GM21447 (cell line): ENCODE data around the gene SOX13.
"Not testable (repeated sequence)": the region's sequence is repeated elsewhere in the genome, so short reads cannot be mapped to it uniquely, and the experiment has no call there.

Source experiments
- ATAC-seq: cut with Tn5 transposase; IDR thresholded peaks from one replicate; pipeline ENCODE4 v1.9.1; 2021; ENCODE audit not compliant: unreplicated experiment

Gene SOX13

DNA sequence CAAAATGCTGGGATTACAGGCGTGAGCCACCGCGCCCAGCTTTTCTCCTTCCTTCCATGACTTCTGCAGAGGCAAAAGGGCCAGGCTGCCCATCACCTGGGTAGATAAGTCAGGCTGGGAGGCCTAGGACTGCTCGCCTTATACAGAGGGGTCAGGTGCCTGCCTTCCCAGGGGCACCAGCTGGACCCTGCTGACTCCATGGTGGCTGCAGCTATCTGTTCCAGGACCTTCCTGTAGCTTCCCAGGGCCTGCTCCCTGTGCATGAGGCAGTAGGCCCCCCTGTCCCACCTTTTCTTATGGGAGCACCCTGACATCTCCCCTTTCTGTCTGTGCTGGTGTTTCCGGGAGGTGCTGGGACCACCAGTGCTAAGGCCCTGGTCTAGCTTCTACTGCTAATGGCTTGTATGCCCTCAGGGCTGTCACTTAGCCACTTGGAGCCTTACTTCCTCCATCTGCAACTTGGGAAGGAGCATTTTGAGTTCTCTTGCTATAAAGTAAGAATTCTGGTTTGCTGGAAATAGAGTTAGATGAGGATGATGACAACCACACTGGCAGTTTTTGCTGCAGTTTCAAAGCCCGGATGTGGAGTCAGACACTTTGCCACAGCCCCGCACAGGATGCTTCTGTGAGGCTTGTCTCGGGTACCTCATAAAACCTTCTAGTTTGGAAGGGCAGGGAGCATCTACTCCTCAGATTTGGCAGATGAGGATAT lies 14.4 kb downstream of the SOX13 start:
- no peak for ATAC-seq

DNA sequence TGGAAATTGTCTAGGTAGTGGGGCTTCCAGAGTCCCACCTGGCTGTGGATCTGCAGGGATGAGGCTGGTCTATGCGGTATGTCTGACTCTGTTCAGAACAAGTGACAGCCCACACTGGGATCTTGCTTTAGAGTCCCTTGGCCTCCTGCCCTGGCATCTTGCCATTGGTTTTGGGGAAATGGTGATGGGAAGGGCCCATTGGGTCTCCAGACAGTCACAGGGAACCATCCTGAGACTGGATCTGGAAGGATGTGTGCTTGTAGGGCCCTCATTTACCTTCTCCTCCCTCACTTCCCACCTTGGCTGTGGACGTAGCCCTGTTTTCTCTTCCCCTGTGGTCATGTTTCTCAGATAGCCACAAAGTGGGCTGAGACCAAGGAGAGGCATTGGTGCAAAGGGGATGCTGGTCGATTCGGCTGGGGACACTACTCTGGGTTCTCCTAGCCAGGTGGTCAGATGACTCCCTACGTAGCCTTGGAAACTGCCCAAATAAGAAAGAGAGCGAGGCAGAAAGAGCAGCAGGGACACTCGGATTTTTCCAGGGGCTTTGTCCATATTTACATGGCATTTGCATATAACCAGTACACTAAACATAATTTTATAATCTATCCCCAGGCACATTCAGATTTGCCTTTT lies 15.1 kb downstream of the SOX13 start:
- no peak for ATAC-seq

DNA sequence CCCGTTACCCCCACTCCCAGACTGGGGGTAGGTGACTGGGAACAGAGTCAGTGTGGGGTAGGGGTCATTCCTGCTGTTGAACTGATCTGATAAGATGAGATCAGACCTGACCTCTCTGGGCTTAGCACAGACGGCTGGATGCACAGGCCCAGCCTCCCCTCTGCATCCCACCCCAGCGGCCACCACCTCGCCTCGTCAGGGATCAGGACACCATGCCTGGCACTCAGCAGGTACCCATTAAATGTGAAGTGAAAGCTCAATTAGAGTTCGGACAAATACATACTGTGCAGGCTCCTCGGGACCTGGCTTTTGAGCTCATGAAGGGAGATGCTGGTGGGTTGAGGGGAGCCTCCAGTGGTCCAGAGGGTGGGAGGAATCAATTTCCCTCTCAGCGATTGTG lies 15.7 kb downstream of the SOX13 start:
- no peak for ATAC-seq

DNA sequence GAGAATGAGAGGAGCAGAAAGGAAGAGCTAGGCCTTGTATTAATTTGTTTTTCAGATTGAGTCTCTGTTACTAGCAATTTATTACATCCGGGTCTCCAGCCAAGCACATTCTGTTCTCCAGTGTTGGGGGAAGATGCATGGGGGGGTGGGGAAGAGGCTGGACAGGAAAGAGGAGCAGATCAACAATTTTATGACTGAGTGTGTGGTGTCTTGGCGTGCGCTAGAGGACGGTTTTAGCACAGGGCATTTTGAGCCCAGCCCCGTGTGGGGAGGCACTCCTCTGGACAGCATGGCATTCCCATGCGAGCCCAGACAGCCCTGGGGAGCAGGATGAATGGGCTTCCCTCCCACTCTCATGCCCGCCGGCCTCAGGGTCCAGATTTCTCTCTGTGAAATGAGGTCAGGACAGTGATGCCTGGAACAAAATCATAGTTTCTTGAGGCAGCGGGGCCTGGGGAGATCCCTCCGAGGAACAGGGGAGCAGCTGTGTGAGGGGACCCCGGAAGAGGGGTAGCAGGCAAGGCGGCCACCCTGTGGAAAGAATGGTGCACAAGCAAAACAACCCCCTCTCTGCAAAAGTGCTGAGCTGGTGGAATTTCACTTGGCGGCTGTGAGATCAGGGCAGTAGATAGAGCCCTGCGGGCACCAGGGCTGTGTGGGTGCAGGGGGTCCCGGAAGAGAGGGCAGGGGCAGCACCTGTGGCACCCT lies 16.3 kb downstream of the SOX13 start:
- no peak for ATAC-seq

DNA sequence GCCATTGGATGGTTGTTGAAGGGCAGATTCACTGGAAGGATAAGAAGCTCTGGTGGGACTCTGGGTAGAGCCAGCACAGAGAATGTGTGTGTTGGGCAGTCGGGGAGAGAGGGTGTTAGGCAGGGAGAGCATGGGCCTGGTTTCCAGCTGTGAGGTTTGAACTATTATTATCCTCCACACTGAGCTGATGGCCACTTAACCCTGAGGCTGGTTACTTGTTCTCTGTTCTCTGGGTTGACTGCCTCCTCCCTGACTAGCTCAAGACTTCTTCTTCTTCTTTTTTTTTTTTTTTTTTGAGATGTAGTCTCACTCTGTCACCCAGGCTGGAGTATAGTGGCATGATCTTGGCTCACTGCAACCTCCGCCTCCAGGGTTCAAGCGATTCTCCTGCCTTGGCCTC lies 17.2 kb downstream of the SOX13 start:
- not testable (repeated sequence) for ATAC-seq

DNA sequence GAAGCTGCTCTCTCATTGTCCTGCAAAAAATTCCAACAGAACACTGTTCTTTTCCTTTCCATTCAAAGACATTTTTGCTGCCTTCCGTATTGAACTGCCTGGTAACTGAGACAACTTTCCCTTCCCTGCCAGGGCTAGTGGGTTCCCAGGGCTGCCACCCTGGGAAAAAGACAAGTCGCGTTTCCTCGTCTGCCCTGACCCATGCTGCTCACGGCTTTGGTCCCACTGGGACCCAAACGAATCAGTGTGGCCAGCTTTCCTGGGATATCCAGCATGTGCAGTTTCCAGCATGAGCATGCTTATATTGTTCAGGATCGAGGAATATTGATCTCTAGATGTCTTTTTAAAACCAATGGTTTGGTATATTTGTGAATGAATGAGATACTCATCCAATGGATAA lies 18.2 kb downstream of the SOX13 start:
- ATAC-seq, result no peak

DNA sequence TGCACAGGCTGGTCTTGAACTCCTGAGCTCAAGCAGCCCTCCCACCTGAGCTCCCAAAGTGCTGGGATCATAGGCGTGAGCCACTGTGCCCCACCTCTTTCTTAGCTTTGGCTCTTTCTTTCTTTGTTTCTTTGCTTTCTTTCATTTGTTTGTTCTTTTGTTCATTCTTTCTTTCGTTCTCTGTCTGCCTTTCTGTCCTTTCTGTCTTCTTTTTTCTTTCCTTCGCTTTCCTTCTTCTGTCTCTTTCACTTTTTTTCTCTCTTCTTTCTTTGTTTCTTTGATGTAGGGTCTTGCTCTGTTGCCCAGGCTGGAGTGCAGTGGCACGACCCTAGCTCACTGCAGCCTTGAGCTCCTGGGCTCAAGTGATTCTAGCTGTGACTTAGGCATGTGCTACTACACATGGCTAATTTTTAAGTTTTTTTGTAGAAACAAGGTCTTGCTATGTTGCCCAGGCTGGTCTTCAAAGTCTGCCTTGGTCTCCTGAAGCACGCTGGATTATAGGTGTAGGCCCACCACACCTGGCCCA lies 18.9 kb downstream of the SOX13 start:
- no peak for ATAC-seq

DNA sequence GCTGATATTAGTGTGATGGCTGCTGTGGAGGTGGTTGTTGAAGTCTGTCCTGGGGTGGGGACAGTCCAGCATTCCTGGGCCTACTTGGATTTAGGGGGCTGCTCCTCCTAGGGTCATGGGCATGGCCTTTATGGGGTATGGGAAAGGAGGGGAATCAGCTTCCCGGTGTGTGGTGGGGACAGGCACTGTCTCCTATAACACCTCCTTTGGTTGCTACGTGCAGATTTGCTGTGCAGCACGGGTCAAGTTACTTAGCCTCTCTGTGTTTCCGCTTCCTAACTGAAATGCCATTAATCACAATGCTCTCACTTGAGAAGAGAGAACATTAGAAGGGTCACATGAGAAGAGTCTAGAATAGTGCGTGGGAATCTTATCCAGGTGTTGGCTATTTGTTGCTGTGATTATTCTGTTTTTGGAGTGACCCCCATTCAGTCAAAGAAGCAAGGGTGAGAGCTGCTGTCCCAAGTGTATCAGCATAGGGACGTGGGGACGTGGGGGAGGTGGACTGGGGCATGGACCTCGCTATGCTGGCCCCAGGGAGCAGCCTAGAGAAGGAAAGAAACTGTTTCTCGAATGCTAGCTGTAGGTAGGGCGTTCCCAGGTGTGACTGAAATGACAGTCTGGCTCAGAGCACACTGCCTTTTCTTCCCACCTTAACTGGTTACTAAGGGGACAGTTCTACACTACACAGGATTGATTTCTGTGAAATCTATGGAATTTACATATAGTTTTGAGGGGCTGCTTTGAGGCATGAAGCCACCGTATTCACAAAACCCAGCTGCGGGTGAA lies 19.9 kb downstream of the SOX13 start:
- ATAC-seq, result no peak

DNA sequence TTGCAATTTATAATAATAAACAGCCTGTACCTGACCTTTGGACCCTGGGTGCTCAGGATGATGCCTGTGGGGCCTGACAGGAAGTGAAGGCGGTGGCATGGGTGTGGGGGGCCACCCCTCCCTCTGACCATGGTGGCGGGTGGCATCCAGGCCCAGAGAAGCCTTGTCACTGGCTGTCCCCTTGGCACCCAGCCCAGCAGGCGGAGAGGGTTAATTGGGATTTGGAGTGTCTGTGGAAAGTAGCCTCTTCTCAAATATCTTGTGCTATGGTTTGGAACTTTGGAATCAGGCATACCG lies 20.5 kb downstream of the SOX13 start:
- no peak for ATAC-seq

DNA sequence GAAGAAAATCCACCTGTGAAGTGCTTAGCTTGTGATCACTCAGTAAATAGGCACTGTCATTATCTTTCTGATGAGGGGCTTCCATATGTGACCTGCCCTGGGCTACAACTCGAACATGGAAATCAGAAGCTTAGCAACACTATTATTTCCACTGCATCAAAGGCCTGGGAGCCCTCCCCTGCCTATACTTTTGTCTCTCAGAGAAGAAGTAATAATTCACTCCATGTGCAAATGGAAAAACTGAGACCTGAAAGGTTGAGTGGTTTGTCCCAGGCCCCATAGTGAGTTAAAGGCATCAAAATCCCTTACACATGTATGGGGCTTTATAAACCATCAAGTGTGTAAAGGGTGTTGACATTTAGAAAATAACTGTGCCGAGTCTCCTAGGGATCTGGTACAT lies 20.9 kb downstream of the SOX13 start:
- ATAC-seq, result no peak

DNA sequence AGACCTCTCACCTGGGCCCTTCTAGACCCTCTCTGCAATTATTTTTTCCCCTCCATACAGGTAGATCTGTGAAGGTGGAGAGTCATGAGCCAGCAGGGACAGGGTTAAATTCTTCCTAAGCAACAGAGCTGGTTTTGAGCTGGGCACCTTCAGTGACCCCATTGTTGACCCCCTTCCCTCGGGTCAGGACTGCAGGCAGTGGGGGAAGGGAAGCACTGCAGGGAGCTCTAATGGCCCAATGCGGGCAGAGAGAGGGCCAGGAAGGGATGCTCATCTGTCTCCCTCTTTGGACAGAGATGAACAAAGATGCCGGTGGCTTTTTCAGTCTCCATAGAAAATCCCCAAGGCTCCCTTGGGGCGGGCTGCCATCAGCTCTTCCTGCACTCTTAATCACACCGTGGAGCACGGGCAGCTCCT lies 21.4 kb downstream of the SOX13 start:
- no peak for ATAC-seq

DNA sequence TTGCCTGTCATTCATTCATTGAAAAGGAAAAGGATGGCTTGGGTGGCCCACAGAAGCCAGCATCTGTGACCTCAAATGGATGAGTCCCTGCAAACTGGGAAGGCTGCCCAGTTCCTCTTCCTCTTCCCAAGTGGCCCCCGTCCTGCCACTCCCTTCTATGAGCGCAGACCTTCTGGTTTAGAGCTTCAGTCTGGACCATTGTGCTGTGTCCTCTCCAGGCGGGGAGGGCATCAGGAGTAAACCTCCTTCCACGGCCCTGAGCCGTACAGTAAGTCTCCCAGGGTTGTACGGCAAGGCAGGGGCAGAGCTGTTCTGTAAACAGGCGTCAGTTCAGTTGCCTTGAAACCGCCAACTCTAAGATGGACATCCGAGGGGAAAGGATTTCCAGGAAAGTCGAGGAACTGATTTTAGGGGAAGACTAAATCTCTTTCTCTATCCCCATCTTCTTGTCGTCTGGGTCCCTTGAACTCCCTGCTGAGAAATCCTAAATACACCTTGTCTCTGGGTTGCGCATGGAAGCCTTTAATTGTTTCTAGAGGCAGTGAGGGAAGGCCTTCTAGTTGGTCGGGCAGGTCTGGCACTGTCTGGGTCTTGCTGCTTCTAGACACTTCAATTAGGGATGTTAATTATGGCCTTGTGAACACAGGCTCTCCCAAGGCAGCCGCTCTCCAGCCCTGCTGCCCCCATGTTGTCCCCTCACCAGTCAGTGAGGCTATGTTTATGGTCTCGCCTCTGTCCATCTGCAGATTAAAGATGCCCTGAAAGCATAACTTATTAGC lies 22.1 kb downstream of the SOX13 start:
- ATAC-seq, result no peak

DNA sequence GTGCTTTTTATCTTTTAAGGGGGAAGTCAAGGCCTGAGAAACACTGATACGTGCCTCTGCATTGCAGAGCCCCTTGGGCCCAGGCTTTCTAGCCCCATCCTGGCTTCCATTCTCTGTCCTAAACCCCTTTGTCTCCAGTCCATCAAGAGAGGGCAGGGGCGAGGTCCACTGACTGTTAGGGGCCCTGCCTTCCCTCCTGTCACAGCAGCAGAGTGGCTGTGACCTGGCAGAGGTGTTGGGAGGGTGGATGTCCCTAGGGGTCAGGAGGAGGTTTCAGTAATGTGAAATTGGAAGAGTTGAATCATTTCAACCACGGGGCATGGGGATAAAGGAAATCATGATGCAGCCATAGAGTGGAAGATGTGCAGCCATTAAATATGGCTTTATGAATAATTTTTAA lies 24.0 kb downstream of the SOX13 start:
- no peak for ATAC-seq

DNA sequence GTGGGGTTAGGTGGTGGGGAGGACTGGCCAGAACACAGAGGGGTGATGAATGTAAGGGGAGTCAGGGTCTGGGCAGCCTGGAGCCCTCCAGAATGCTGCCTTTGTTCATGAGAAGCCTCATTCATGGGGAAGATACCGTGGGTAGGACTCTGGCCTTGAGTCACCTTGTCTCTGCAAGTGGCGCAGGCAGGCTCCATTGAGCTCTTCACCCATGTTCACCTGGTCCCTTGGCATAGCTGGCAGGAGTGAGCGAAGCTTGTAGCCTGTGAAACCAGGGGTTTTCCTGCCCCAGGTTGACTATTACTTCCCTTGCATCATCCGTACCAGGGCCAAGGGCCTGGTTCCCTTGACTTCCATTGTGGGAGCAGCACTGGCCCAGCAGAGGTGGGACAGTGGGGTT lies 25.8 kb downstream of the SOX13 start:
- ATAC-seq, result no peak

DNA sequence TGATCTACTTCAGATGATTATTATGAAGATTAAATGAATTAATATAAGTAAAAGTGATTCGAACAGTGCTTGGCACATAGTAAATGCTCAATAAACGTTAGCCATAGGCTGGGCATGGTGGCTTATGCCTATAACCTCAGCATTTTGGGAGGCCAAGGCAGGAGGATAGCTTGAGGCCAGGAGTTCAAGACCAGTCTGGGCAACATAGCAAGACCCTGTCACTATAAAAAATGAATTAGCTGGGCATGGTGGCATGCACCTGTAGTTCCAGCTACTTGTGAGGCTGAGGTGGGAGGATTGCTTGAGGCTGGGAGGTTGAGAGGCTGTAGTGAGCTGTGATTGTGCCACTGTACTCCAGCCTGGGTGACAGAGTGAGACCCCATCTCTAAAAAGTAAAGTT lies 26.8 kb downstream of the SOX13 start:
- not testable (repeated sequence) for ATAC-seq

DNA sequence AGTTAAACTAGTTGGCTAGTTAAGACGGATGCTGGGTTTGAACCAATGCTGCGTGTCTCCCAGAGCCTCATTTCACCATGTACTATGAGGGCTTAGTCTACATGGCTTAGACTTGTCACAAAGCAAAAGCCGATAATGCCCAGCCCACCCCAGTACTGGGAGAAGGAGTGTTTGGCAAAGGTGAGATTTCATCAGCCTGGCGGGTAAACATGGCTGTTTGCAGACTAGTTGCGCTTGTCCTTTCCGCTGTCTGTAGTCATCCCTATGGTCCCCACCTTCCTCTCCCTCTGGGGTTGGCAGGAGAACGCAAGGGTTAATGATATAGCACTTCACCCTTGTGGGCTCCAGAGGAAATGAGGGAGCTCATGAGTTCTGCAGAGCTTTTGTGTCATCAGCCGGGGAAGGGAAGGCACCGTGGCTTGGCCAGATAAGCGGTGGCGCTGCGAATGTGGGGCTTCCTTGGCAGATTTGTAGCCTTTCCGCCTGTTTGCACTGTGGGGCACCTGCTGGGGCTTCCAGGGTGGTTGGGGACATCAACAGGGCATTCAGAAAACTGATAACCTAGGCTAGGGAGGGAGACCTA lies 29.2 kb downstream of the SOX13 start:
- ATAC-seq, result no peak

DNA sequence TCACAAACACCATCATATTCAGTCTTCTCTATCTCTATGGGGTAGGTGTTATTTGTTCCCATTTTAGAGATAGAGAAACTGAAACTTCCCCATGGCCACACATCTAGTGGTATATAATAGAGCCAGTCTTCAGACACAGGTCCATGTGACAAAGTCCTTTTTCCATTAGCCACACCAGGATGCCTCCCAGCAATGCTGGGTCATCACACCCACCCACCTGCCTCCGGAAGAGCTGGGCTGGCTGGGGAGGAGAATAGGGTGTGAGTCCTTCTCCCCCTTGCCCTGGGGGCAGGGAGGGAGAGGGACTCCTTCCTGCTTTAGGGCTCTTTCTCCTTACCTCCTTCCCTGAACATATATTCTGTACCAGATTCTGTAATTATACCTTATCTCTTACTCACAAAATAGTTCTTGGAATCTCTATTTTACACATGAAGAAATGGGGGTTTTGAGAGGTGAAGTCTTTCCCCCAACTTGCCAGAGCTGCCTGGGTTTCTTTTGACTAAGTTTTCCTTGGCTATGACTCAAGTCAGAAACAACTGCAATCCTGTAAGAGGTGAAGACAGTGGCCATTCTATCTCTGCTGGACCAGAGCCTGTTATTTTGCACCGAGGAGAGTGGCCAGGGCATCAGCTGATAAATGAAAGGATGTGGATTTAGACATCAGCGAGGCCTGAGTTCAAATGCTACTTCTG lies 30.0 kb downstream of the SOX13 start:
- ATAC-seq, result no peak

DNA sequence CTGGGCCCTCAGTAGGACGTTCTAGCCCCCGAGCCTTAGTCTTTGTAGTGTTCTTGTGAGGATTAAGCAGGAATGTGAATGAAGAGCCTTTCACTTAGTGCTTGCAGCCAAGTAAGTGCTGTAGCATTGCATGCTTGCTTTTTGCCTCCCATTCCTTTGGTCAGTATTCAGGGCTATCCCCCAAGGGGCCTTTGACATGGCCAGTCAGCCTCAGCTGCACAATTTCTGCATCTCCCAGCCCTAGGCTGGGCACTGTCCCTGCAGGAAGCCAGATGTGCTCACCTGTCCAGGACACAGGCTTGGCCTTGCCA lies 30.5 kb downstream of the SOX13 start:
- ATAC-seq, result no peak

DNA sequence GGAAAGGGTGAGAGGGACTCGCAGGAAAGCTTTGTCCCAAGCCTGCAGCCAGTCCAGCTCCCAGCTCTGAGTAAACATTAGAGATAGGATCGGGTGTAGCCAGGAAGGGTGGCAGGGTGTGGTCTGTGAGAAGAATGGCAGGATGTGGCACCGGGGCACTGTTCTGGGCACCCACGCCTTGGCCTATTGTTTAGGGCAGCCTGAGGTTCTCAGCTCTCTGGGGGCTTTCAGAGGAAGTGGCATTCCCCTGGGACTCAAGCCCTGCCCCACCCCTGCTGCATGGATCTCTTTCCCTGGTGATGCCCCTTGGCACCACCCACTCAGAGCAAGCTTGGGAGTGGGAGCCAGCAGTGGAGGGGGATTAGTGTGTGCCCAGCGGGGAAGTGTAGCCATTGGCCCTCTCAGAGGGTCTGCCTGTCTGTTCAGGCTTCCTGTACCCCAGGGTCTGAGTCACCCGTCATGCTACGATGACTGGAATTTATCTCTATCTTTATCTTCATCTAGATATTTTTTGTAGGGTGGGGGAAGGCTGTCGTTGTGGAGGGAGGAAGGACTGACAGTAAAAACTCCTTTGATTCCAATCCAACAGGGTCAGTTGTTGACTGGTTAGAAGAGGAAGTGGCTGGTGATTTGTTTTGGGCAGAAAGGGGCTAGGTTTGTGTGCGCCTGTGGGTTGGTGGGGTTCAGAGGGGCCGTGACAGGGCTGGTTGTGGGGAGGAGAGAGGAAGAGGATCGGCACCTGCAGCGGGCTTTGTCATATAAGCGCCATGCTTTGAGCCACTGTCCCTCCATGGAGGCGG lies 31.6 kb downstream of the SOX13 start:
- ATAC-seq, result no peak
